Activated gamma-delta T cell treated with anti-CD3 and anti-CD28 coated beads, Interleukin-2, amount 50 U/mL, for 16 hours (primary cell): ENCODE data around the gene TBC1D12.

Source experiments
- DNase-seq: peaks from one replicate; pipeline ENCODE4 v3.0.0-alpha.2; 2020; ENCODE audit warnings: low read depth

Gene TBC1D12

GRCh38 chr10:94407668-94408067 lies 5.3 kb downstream of the TBC1D12 start:
- DNase-seq = no peak

GRCh38 chr10:94409021-94409657 lies 6.8 kb downstream of the TBC1D12 start:
- DNase-seq = no peak

GRCh38 chr10:94411304-94411703 lies 9.0 kb downstream of the TBC1D12 start:
- no peak for DNase-seq

- DNase-seq = no peak
Measured at GRCh38 chr10:94412449-94412848, 10.1 kb downstream of the TBC1D12 start.

GRCh38 chr10:94413361-94413760 lies 11.0 kb downstream of the TBC1D12 start:
- no peak for DNase-seq

GRCh38 chr10:94416896-94417295 lies 14.6 kb downstream of the TBC1D12 start:
- DNase-seq = no peak

GRCh38 chr10:94417321-94417720 lies 15.0 kb downstream of the TBC1D12 start:
- DNase-seq = no peak

GRCh38 chr10:94420516-94420915 lies 18.2 kb downstream of the TBC1D12 start:
- DNase-seq = no peak

- no peak for DNase-seq
Measured at GRCh38 chr10:94420998-94421528, 18.7 kb downstream of the TBC1D12 start.

- no peak for DNase-seq
Measured at GRCh38 chr10:94423627-94424026, 21.3 kb downstream of the TBC1D12 start.

- no peak for DNase-seq
Measured at GRCh38 chr10:94424714-94425337, 22.5 kb downstream of the TBC1D12 start.

GRCh38 chr10:94425942-94426341 lies 23.6 kb downstream of the TBC1D12 start:
- DNase-seq = no peak

- no peak for DNase-seq
Measured at GRCh38 chr10:94427166-94427565, 24.8 kb downstream of the TBC1D12 start.

- DNase-seq = no peak
Measured at GRCh38 chr10:94428766-94429707, 26.7 kb downstream of the TBC1D12 start.

- DNase-seq = no peak
Measured at GRCh38 chr10:94430701-94431100, 28.4 kb downstream of the TBC1D12 start.

- DNase-seq = no peak
Measured at GRCh38 chr10:94432443-94432842, 30.1 kb downstream of the TBC1D12 start.

- DNase-seq = no peak
Measured at GRCh38 chr10:94439275-94439861, 37.0 kb downstream of the TBC1D12 start.

- DNase-seq = no peak
Measured at GRCh38 chr10:94440096-94440495, 37.8 kb downstream of the TBC1D12 start.

GRCh38 chr10:94443047-94443446 lies 40.7 kb downstream of the TBC1D12 start:
- no peak for DNase-seq

- DNase-seq = no peak
Measured at GRCh38 chr10:94443549-94443948, 41.2 kb downstream of the TBC1D12 start.

- no peak for DNase-seq
Measured at GRCh38 chr10:94450782-94451181, 48.4 kb downstream of the TBC1D12 start.

- no peak for DNase-seq
Measured at GRCh38 chr10:94451883-94452519, 49.7 kb downstream of the TBC1D12 start.
